NCI-H446 treated with DMSO at 0.1 percent for 48 hours (cell line): ENCODE measurements around the gene HNRNPAB.
"Not testable (repeated sequence)": the region's sequence is repeated elsewhere in the genome, so short reads cannot be mapped to it uniquely, and the experiment has no call there.

Experiments
- DNase-seq: peaks from one replicate; lab custom pipeline; 2025; lab: John Stamatoyannopoulos, UW

The HNRNPAB gene

GRCh38 chr5:178212241-178213002 lies 8.1 kb downstream of the HNRNPAB start:
- no peak for DNase-seq

DNA sequence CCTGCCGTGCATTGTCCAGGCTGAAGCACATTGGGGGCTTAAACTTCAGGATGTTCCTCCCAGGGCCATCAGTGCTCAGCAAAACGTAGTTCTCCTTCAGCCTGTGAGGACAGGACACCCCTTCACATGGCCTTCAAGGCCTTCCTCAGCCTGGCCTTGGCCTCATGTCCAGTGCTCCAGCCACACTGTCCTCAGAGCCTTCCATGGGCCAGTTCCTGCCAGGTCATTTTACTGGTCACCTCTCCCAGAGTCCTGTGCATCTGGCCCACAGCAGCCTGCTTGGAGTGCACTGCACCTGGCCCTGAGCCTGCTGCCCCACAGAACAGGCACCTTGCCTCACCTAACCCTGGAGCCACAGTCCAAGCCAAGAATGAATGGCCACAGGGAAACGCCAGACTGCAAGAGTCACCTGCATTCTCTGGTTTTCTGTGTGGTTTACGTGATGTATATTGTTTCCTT lies 8.7 kb downstream of the HNRNPAB start:
- no peak for DNase-seq

- no peak for DNase-seq
Measured at GRCh38 chr5:178213748-178214151, 9.4 kb downstream of the HNRNPAB start.

DNA sequence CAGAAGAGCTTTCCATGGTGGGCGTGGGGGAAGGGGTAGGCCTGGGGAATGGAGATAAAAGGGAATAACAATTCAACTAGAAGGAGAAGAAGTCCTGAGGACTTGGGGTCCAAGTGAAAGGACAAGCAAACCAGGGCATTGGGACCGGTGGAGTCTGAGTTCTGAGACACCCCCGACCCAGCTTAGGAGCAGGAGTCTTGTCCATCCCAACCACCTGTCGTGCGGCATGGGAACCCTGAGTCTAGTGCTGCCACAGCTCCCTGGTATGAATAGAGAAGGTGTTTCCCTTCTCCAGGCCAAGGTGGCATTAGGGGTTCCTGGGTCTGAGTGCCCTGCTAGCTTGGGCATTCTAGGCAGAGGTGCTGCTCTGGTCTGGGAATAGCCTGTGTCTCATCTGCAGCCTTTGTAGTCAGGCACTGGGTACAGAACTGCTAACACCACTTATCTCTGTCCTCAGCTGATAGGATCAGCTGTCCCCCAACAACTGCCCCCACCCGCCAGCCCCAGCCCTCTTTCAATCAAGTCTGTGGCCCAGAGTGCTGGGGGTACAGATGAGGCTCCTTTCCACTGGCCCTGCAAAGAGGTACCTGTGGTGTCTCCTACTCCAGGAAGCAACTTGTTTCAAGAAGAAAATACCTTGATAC lies 9.9 kb downstream of the HNRNPAB start:
- no peak for DNase-seq

- DNase-seq, result no peak
Measured at GRCh38 chr5:178215280-178216002, 11.1 kb downstream of the HNRNPAB start.

DNA sequence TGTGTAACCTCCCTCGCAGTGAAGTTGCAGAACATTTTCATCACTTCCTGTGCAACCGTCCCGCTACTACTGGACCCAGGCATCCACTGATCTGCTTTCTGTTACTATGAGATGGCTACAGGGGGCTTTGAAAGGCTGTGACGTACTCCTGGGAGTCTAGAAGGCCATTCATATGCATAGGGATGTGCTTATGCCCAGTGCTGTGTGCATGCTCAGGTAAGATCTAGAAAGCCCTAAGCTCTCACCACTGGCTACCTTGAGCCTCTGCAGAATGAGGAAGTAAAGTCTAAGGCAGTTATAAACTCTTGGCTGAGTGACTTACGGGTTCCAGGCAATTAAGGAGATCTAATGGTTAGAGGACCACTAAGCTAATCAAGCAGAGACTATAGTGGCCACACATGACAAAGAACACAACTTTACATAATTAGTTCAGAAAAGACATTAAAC lies 11.8 kb downstream of the HNRNPAB start:
- DNase-seq, result no peak

- DNase-seq, result no peak
Measured at GRCh38 chr5:178216779-178217178, 12.4 kb downstream of the HNRNPAB start.

DNA sequence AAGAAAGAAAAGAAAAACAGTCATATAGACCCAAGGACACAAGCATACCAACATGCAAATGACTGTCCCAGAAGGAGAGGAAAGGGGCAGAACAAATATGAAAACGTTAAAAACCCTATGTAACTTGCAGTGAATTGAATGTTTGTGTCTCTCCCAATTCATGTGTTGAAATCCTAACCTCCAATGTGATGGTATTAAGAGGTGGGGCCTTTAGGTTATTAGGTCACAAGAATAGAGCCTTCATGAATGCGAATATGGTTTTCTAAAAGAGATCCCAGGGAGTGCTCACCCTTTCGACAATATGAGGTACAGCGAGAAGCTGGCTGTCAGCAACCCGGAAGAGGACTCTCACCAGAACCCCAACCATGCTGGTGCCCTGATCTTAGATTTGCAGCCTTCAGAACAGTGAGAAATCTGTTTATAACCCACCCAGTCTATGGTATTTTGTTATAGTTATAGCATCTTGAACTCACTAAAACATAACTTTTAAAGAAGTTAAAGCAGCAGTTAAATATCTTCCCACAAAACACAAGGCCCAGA lies 14.0 kb downstream of the HNRNPAB start:
- DNase-seq, result no peak

- no peak for DNase-seq
Measured at GRCh38 chr5:178218827-178219226, 14.5 kb downstream of the HNRNPAB start.

DNA sequence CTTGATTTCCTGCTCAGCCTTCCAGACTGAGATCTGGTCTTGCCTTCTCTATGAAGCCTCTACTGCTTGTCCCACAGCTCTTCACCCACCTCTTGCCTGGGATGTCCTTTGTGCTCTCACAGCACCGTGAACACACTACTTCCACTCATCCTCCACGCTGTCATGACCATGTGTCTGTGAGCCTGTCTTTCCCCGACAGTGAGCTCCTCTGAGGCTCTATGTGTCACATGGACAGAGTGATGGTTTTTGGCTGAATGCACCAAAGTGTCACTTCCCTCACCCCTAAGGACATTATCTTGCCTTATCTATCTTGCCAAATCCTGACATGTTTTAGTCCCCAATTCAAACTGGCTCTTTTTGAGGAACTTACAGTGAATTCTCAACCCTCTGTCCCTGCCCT lies 16.9 kb downstream of the HNRNPAB start:
- DNase-seq, result no peak

DNA sequence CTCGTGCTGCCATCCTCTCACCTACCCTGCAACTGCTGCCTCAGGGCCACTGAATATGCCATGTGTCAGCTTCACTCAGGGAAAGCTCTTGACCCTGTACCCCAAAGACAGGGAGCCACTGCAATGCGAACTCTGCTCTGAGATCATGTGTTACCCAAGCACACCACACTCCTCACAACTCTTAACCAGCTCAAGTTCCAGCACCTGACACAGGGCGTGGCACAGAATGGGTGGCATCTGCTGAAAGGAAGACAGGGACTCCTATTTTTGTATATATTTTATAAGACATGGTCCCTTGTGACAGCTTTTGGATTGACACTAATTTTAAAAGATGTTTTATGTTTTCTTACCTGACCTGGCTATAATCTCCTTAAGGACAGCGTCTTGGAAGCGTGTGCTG lies 17.5 kb downstream of the HNRNPAB start:
- no peak for DNase-seq

GRCh38 chr5:178222292-178222691 lies 18.0 kb downstream of the HNRNPAB start:
- DNase-seq, result no peak

DNA sequence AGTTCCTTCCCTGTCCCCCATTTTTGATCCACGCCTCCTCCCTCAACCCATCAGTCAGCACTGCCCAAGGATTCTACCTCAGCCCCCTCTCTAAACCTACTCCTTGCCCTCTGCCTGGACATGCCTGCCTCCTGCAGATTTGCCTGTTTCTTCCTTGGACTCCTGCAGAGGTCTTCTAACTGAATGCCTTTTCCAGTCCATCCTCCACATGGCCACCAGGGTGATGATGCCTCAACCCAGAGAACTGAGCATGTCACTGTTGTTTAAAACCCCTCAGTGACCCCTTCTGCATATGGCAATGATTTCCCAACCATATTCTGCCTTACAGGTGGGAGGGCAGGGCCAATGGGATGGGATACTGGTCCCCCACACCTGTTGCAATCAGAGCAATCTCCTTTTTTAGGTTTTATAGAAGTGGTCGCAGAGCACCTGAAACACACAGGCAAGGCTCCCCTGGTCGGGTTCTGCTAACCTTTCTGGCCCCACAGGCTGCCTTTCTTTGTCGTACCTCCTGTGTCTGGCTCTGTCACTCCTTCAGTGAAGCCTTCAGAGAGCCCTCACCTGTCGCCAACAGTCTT lies 19.0 kb downstream of the HNRNPAB start:
- DNase-seq, result no peak

DNA sequence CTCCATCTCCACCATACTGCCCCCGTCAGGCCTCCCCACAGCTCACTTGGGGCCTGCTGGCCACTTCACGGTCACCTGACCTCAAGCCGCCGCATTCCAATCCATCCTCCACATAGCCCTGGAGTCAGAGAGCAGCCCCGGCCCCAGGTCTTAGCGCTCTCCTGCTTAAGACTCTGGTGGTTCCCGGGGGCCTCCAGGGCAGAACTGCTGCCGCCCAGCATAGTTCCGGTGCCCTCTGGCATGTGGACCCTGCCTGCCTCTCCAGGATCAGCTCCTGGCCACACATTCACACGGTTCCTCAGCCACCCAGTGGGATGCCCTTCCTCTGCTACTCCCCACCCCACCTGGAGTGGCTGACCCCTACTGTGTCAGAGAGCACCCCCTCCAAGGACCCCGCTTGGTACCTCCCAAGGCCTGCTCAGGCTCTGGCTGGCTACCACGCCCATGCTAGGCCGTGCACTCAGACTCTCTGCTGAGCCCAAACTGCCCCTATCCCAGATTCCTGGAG lies 19.5 kb downstream of the HNRNPAB start:
- DNase-seq, result no peak

- DNase-seq, result no peak
Measured at GRCh38 chr5:178224403-178224802, 20.1 kb downstream of the HNRNPAB start.

DNA sequence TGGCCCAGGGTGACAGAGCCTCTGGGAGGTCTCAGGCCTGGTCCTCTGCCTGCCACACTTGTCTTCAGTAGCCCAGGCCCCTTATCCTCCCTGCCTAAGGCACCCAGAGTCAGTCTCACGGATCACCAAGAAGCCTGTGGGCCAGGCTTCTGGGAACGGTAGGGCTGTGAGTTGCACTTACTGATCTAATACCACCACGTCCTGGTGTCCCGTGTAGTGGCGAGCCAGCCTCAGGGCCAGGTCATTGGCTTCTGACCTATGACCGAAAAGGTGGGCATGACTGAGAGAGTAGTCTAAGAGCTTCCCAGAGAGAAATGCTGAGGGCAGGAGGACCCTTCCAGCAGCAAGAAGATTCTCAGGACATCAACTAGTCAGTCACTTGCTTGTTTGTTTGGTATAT lies 20.8 kb downstream of the HNRNPAB start:
- no peak for DNase-seq

DNA sequence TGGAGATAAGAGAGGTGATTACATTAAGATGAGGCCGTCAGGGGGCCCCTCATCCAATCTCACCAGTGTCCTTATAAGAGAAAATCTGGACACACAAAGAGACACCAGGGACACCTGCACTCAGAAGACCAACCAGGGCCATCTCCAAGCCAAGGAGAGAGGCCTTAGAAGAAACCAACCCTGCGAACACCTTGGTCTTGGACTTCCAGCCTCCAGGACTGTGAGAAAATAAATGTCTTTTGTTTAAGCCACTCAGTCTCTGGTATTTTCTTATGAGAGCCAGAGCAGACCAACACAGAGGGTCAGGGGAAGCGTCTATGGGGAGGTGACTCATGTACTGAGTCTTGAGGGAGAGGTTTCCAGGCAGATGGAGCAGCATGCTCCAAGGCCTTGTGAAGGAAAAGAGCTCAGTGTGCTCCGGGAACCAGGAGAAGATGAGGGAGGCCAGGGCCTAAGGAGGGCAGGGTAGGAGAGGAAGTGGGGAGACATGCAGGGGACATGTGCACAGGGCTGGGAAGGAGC lies 22.9 kb downstream of the HNRNPAB start:
- DNase-seq, result no peak

DNA sequence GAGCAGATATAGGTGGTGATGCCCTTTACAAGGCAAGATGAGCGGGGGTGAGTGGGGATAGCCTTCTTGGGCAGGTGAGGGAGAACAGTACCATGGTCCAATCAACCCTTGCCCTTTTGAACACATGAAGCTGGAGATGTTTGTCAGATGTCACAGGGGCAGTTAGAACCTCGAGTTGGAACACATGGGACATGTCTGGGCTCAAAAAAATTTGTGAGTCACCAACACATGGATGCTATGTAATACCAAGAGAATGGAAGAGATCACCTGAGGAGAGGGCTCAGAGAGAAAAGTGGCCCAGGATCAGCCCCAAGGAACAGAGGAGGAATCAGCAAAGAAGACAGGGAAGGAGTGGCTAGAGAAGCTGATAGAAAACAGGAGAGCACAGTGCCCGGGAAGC lies 23.6 kb downstream of the HNRNPAB start:
- no peak for DNase-seq

GRCh38 chr5:178228609-178229008 lies 24.3 kb downstream of the HNRNPAB start:
- no peak for DNase-seq

GRCh38 chr5:178229111-178229510 lies 24.8 kb downstream of the HNRNPAB start:
- not testable (repeated sequence) for DNase-seq

- DNase-seq, result no peak
Measured at GRCh38 chr5:178229861-178230260, 25.5 kb downstream of the HNRNPAB start.
